ENCODE measurements around the gene TNIK.

TNIK gene

DNA sequence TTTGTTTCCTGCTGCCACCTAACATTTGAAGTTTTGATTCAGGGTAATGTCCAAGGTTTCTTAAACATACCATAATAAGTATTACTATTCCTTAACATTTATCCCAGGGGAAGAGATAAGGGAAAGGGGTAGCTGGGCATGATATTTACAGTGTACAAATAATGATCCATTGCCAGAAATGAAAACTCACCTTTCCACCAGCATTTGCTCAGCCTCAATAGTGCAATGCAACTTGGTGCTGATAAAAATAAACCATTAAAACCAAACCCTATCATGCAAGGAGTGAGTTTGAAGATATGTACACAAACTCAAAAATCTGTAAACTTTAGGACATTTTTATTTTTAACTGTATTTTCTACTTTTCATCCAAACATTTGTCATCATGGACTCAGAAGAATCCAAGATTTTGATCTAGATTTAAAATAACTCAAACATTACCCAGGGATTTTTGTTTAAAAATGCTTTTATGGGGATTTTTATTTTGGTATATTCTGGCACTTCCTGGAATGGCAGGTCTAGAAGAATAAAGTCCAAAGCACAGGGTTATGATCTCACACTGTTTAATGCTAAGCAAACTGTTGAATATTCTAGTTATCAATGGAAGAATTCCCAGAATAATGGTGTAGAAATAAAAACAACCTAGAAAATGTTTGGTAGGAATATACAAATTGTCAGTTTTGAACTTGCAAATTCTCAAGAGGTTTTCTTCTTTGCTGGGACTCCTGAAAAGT is 401.2 kb downstream of the TNIK start:
- DNase-seq = no peak

DNA sequence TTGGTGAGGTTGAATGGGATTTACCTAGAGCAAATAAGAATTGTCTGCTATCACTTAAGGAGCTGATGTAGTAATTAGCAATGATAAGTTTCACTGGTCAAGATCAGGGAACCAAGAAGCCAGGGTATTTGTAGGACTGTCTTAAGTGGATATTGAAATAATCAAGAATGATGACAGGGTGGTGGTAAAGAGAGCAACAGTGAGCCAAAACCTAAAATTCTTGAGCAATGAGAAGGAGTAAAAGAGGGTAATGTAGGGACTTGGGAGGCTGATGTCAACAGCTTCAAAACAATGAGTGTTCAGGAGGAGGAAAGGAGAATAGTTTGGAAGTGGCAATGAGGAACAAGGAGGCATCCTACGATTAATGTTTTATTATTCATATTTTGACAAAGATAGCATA is 402.1 kb downstream of the TNIK start:
- DNase-seq = no peak

DNA sequence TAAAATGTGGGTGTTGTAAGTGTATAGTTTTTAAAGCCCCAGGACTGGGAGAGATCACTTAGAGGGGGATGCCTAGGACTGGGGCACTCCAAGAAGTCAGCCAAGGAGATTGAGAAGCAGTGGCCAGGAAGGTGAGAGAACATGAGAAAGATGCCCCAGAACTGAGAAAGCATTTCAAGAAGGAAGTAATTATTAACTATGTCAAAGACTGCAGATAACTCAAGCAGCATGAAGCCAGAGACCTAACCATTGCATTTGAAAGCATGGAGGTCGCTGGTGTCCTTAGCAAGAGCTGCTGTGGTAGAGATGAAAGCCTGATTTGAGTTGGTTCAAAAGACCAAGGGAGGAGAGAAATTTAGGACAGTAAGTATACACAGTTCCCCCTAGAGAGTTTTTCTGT is 403.1 kb downstream of the TNIK start:
- no peak for DNase-seq

DNA sequence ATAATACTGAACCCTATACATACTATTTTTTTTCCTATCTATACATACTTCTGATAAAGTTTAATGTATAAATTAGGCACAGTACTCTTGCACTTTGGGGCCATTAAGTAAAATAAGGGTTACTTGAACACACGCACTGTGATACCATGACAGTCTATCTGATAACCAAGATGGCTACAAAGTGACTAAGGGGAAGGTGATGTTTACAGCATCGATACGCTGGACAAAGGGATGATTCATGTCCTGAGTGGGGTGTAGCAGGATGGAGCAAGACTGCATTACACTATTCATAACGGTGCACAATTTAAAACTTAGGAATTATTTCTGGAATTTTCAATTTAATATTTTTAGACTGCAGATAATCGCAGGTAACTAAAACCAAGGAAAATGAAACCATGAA is 403.7 kb downstream of the TNIK start:
- DNase-seq = no peak

DNA sequence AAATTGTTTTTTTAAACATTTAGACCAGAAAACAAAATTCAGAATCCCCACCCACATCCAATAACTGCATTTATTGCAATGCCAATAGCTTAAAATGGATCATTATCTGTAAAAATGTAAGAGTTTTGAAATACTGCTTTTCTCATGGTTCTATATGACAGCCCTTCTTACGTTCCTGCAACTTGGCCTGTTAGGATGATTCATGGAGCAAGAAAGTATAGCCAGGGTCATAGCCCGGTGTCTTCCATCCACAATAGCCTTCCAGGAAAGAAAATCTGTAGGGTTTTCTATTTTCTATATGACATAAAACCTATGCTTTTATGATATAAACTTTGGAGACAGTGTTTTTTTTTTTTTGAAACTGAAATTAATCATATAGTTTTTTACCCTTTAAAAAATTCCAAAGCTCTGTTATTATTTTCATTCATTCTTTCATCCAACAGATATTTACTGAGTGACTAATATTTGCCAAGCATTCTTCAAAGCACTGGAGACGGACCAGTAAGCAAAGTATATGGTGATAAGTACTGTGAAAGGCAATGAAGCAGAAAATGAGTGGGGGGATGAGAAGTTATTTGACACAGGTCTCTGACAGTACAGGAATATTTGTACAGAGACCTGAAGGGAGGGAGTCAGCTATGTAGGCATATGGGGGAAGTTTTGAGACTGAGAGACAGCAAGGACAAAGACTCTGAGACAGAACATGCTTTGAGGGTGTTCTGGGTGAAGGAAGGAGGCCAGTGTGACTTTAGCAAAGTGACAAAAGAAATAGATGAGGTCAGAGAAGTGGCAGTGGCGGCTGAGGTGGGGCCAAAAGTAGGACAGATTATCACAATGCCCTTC is 404.6 kb downstream of the TNIK start:
- DNase-seq = no peak

DNA sequence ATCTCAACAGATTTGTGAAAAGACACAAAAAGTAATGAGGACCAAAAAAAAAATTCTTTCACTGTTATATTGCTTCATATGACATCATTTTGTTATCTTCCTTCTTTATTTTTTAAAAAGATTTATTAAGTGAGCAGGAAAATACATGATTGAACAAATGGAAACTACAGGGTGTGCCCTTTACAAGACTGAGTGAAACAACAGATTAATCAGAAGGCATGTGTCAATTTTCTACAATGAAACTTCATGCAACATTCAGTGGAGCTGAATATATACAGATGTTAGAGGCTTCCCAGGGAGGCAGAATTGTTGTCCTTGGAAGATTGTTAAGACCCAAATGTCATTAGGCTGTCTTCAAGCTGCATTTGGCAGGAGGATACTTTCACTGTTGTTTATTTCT is 405.3 kb downstream of the TNIK start:
- DNase-seq = no peak

DNA sequence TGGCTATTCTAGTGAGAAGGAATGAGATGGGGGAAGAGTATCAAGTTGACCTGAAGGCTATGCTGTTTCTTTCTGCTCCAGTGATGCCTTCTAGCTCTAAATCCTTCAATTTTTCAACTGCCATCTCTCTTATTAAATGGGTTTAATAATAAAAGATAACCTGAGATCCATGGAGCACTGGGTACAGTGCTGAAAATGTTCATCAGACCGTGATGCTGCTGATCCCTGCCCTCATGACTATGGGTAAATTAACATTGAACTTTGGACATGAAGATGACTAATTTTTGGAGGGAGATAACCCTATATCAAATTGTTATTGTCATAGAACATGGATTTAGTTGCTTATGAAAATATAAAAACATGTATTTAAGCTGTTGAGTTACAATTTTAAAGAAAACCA is 406.0 kb downstream of the TNIK start:
- DNase-seq = no peak

DNA sequence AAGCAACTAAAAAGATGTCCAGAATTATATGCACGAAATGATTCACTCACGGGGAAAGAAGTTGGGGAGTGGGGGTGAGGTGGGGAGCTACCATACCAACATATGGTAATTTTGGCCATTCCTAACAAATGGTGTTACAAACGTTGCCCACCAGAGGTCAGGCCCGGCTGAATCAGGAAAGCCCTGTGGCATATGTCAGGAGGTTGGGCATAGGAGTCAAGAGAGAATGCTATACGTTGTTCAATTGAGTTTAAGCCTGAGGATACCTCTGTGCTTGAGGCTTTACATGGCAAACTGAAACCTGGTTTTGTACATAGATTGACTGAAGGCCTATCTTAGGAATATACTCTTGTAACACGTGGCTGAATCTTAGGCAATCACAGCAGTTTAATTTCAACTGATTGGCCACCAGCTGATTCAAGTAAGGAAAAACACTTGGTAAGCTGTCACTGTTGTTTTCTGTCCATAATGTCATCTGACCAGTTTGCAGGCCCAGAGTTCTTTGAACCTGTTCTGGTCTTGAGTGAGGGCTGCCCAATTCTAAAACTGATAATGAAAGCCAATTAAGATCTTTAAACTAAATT is 410.3 kb downstream of the TNIK start:
- DNase-seq = peak; percentile 40

DNA sequence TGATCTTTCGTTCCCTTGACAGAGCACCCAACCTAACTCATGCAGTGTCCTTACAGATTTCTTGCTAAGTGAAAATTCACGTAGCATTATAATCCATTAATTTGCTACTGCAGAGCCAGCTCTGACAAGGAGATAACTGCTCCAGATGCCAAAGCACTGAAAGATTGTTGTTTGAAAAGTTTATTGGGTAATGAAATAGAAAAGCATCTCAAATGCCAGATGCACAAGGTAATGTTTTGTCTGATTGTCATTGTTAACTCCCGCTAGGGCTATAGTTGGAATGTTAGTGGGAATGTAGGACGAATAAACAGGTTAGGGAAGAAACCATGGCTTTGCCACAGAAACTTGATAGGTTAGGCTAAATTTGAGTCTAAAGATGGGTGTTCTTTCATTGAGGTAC is 413.4 kb downstream of the TNIK start:
- DNase-seq = no peak

DNA sequence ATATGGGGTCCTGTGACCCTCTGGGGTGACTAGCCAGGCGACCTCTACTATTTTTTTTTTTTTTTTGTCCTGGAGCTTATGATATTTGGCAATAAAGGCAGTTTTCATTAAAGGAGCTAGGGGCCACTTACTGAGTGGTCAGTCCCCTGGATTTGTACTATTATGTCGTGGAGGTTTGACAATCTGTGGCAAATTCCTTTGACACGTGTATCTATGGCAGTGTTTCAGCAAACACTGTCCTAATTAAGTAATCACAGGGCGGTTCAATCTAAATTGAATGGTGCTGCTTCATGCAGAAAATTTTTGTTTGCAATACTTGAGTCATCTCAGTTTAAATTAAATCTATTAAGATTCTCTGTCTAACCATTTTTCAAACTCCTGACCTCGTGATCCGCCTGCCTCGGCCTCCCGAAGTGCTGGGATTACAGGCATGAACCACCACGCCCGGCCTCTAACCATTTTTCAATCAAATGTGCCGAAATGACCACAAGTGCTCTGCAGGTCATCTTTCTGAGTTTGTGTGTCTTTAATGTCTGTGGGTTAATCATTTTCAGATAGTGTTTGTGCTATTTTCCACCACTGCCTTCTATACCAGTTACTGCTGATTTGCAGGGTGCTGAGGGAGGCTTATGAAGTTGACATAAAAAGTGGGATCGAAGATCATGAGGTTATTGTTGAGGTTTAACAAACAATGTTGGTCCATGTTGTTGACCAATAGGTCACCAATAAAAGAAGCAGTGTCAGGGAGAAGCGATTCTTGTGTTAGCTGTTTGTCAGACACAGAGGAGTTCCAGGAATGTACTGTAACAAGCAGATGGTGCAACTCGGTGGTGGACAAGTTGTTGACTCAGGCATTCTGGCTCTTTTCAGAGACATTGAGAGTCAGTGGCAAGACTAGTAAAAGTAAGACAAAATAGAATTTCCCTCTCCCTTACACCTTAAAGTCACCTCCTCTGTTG is 415.1 kb downstream of the TNIK start:
- no peak for DNase-seq

DNA sequence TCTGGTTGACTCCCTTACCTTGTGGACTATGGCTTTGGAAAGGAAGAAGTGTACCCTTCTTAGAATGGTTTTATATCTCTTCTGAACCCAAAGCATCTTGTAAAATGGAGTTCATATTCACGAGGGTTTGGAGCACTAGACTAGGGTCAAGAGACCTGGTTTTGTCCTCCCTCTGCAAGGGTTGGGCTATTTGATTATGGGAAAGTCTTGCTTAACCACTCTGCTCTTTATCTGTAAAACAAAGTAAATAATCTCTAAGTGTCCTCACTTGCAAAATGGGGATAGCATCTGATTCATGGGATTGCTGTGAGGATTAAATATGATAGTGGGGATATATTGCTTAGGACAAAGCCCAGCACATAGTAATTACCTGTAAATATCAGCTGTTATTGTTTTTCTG is 415.8 kb downstream of the TNIK start:
- no peak for DNase-seq

DNA sequence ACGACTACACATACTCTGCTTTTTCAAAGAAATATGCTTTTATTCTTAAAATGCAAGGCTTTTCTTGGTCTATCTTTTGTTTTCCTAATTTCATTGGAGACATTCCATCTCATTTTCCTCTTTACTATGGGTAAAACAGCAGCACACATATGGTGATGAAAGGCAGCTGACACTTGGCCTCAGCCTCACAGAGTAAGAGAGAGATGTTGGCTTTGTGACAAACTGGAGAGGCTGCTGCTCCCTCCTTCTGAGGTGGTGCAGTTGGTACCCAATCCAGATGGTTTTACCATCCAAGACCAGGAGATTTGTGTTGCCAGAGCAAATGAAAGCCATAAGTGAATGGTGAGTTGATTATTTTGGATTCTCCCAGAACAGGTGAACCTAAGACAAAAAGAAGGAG is 420.5 kb downstream of the TNIK start:
- DNase-seq = no peak

DNA sequence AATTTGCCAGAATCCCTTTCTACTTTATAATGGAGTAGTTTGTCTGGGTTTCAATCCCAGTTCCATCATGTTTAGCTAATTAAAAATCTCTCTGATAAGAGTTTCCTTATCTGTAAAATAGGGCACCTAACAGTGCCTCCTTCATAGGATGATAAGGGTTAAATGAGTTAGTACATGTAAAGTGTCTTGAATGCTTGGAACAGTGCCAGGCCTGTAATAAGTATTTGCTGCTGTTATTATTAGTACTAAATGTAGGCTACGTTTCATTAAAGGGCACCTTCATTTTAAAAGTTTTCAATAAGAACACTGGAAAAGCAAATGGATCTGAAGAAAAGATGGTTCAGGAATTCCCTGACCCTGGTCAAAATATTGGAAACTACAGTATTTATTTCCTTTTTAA is 421.9 kb downstream of the TNIK start:
- DNase-seq = no peak

DNA sequence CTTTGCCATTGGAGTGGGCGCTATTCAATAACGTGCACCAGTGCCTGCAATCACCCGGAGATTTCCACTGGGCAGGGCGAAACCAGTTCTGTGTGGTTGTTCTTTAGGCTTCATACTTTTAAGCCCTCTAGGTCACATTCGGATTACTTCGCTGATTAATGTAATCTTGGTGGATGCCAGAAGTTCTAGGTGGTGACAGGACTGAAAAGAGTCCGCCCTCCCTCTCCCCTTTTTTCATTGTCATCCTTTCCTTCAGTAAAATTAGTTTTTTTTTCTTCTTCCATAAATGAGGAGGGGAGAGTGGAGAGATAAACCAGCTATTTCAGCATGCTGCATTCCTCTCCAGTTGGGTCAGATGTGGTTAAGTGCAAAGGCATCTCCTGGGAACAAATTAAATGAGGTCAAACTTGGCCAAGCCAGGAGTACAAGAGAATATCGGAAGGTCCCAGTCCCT is 431.4 kb downstream of the TNIK start:
- DNase-seq = no peak

DNA sequence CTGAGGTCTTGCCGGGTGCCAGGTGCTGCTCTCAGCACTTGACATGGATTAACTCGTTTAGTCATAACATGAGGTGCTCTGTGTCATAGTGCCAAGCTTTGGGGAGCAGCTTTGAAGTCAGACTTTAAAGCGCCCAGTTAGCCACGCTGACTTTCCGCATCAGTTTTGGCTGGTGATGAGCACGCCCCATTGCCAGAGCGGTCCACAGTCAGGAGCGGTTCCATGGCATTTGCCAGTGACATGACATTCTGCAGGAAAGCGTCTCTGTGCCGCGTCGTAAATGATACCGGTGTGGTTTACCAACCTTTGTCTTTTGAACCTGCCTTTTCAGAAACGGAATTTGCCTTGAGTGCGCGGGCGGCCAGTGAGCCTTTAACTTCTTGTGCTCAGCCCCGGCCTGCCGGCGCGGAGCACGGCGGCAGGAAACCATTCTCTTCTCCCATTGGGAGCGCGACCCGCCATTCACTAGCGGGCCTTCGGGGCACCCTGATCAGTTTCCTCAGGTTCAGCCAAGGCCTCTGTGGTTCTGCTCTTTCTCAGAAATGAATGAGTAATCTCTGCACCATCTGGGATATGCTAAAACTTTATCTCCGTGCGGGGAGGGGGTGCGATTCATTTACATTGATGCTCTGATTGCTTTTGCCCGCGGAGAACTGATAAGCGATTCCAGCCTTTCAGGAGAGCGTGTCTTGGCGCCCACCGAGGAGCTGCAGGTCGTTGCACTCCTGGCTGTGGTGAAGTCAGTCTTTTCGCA is 432.0 kb downstream of the TNIK start:
- peak; percentile 3 for DNase-seq

DNA sequence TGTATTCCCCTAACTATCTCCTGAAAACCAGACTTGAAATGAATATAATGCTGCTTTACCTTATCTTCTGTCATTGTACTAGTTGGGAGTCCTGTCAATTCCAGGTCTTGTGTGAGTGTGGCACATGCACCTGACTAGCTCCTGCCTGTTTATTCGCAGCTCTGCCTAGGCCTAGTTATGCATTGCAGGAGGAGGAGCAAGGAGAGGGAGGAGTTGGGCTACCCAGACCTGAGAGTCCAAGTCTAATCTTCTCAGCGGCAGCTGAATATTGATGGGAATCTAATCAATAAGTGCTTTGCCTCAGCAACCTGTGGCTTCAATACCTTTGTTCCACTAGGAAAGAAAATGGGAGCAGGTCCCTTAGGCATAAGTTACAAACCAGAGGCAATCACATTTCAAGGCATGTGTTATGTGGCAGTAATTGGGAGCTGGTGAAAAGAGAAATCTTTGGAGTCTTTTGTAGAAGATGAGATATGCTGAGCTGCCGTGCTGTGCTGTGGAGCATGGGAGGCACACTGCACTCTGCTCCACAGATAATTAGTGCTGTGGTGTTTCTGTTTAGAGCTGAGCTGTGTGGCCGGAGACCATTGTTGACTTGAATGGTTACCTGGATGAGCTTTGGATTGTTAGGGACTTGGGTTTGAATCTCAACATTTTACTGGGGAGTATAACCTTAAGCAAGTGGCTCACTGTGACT is 433.5 kb downstream of the TNIK start, which contains the start of gene SLC2A2:
Gene SLC2A2 (minus strand): TSS at position 124 of the 697 bp plus-strand sequence. CDS start 50 bp downstream, at position 74.
- no peak for DNase-seq

DNA sequence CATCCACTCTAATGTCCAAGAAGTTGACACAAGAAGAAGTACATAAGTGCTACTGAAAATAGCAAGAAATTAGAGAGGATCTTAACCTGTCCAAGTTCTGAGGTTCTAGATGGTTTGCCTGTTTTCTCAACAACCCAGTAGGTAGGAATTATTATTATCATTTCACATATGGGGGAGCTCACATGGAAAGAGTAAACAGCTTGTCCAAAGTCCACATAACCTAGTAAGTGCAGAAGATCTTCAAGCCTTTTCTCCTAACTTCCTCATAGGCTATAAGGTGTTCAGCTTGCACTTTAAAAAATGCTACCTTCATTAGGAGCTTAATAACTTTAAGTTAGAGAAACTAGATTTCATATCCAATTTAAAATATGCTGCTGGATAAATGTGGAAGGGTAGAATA is 436.6 kb downstream of the TNIK start:
- no peak for DNase-seq

DNA sequence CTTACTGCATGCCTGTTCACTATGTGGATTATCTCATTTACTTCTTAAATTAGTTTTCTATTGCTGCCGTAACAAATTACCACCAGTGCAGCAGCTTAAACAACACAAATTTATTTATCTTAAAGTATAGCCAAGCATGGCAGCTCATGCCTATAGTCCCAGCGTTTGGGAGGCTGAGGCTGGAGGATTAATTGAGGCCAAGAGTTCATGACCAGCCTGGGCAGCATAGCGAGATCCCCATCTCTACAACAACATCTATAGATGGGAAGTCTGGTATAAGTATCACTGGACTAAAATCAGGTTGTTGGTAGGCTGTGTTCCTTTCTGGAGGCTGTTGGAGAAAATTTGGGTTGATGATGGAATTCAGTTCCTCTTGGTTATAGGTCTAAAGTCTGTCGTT is 438.8 kb downstream of the TNIK start:
- no peak for DNase-seq

DNA sequence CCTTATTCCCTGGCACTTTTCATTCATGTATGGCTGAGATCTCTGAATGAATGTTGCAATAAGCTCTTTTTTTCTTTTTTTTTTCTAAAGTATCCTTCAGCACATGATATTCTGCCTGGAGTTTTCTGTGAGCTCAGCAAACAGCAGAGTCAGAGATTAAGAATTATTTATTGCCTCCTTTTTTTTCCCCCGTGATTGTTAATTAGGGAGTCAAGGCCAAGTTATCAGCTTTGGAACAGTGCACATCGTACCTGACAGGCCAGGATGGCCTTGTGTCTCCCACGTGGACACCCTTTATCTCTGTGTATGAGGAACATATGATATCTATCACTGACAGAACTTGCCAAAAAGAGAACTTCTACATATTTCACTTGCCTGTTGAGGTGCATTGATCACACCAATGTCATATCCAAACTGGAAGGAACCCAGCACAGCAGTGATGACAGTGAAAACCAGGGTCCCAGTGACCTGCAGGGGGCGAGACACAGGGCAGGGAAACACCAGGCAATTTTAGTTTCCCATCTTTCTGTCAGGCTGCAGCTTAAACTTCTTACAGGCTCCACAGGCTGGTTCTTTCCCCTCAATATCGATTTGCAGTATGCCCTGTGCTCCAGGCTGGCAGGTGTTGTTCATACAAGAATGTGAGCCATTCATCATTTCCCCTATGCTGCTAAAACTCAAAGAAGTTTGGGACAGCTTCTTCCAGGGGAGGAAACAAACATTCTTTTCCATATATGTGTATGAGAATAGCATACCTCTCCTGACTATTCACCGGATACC is 441.9 kb downstream of the TNIK start:
- no peak for DNase-seq
